Brain pericyte (primary cell): Measurements from ENCODE around the gene SHH.

Experiments used
- DNase-seq: peaks from one replicate; pipeline ENCODE4 v3.0.0-alpha.2; 2012; ENCODE audit warnings: low read depth, low spot score

Gene SHH

GRCh38 chr7:155764438-155764793 lies 47.8 kb downstream of the SHH start:
- no peak for DNase-seq

GRCh38 chr7:155763691-155764437 lies 48.4 kb downstream of the SHH start:
- peak; percentile 53 for DNase-seq

- peak; percentile 63 for DNase-seq
These were observed 49.1 kb downstream of the SHH start for GRCh38 chr7:155763122-155763521.

GRCh38 chr7:155762655-155763054 lies 49.6 kb downstream of the SHH start:
- DNase-seq: no peak

- DNase-seq: no peak
These were observed 50.2 kb downstream of the SHH start for GRCh38 chr7:155762036-155762435.

GRCh38 chr7:155761162-155761561 lies 51.1 kb downstream of the SHH start:
- no peak for DNase-seq

GRCh38 chr7:155759740-155760430 lies 52.4 kb downstream of the SHH start:
- DNase-seq: no peak

GRCh38 chr7:155758348-155758747 lies 53.9 kb downstream of the SHH start:
- peak; percentile 47 for DNase-seq

GRCh38 chr7:155756322-155756721 lies 55.9 kb downstream of the SHH start:
- no peak for DNase-seq

GRCh38 chr7:155755026-155755425 lies 57.2 kb downstream of the SHH start:
- no peak for DNase-seq

- no peak for DNase-seq
These were observed 58.1 kb downstream of the SHH start for GRCh38 chr7:155754165-155754564.

GRCh38 chr7:155753446-155753965 lies 58.8 kb downstream of the SHH start:
- DNase-seq: no peak

GRCh38 chr7:155752756-155753445 lies 59.4 kb downstream of the SHH start:
- DNase-seq: no peak

GRCh38 chr7:155751409-155751808 lies 60.9 kb downstream of the SHH start:
- DNase-seq: no peak

- no peak for DNase-seq
These were observed 61.8 kb downstream of the SHH start for GRCh38 chr7:155750255-155751125.
